Neural progenitor cell (in vitro differentiated cells): ENCODE data around the gene NPW. TPM values are rescaled to one million over a fixed set of nuclear protein-coding genes. Genes with fewer than 3 reads are reported as not detected.

Experiments
- DNase-seq: peaks from one replicate; pipeline ENCODE4 v3.0.0-alpha.2; 2016; ENCODE audit warnings: low spot score
- H2AFZ ChIP-seq: fragments of 200-600 bp; sonication (generic); replicated peaks from 2 replicates; pipeline ENCODE4 v1.6.1; 2016; ENCODE audit warnings: antibody characterized with exemption
- H3F3A ChIP-seq: fragments of 200-600 bp; sonication (generic); 2 replicates; pipeline ENCODE4 v1.6.1; 2016; ENCODE audit warnings: antibody characterized with exemption, low read depth
- H3K27ac ChIP-seq: fragments of 200-600 bp; sonication (generic); 2 replicates; pipeline ENCODE4 v1.5.1; 2016; ENCODE audit warnings: mild to moderate bottlenecking
- H3K27me3 ChIP-seq: fragments of 200-600 bp; sonication (generic); 2 replicates; pipeline ENCODE4 v1.6.1; 2016; ENCODE audit warnings: mild to moderate bottlenecking, moderate library complexity
- H3K36me3 ChIP-seq: fragments of 200-600 bp; sonication (generic); 2 replicates; pipeline ENCODE4 v1.5.1; 2016
- H3K4me1 ChIP-seq: fragments of 200-600 bp; sonication (generic); 2 replicates; pipeline ENCODE4 v1.6.1; 2016; ENCODE audit warnings: mixed run types
- H3K4me2 ChIP-seq: fragments of 200-600 bp; sonication (generic); 2 replicates; pipeline ENCODE4 v1.6.1; 2016
- H3K4me3 ChIP-seq: fragments of 200-600 bp; sonication (generic); 2 replicates; pipeline ENCODE4 v1.5.1; 2016
- H3K79me2 ChIP-seq: fragments of 200-600 bp; sonication (generic); 2 replicates; pipeline ENCODE4 v1.6.1; 2016; ENCODE audit warnings: low read depth
- H3K9ac ChIP-seq: fragments of 200-600 bp; sonication (generic); 2 replicates; pipeline ENCODE4 v1.6.1; 2016
- H3K9me3 ChIP-seq: fragments of 200-600 bp; sonication (generic); 2 replicates; pipeline ENCODE4 v1.5.1; 2016; ENCODE audit warnings: low read depth
- H4K20me1 ChIP-seq: fragments of 200-600 bp; sonication (generic); 2 replicates; pipeline ENCODE4 v1.6.1; 2016; ENCODE audit warnings: low read depth
- H3K27ac Mint-ChIP-seq: 3 replicates; pipeline ENCODE4 v1.8.0; 2021; ENCODE audit warnings: mixed read lengths
- H3K27me3 Mint-ChIP-seq: 2 replicates; pipeline ENCODE4 v1.8.0; 2022; ENCODE audit warnings: low read depth, mild to moderate bottlenecking, inconsistent platforms, moderate library complexity, mixed read lengths; ENCODE audit not compliant: insufficient read depth
- H3K36me3 Mint-ChIP-seq: 3 replicates; pipeline ENCODE4 v1.8.0; 2021; ENCODE audit warnings: mixed read lengths
- H3K4me1 Mint-ChIP-seq: 3 replicates; pipeline ENCODE4 v1.8.0; 2021; ENCODE audit warnings: mixed read lengths
- H3K4me3 Mint-ChIP-seq: 3 replicates; pipeline ENCODE4 v1.8.0; 2021; ENCODE audit warnings: mild to moderate bottlenecking, moderate library complexity, mixed read lengths
- H3K9me3 Mint-ChIP-seq: 3 replicates; pipeline ENCODE4 v1.8.0; 2020; ENCODE audit warnings: mixed read lengths
- EZH2 ChIP-seq: fragments of 200-600 bp; sonication (generic); IDR thresholded peaks from 2 replicates; pipeline ENCODE4 v1.6.1; 2017; ENCODE audit warnings: antibody characterized with exemption, mild to moderate bottlenecking, moderate library complexity
- EZH2phosphoT487 ChIP-seq: fragments of 200-600 bp; sonication (generic); IDR thresholded peaks from 2 replicates; pipeline ENCODE4 v1.6.1; 2017; ENCODE audit warnings: antibody characterized with exemption
- total RNA-seq: library from RNA; depleted of rRNA; stranded (reverse); fragments of >200 nt; gene quantifications from 2 replicates; pipeline ENCODE4 v1.2.3, GENCODE V29; 2015; ENCODE audit warnings: low replicate concordance
- TF ChIP-seq, protein P1 (sequence below): fragments of 200-600 bp; sonication (generic); IDR thresholded peaks from 2 replicates; pipeline ENCODE4 v1.5.1; 2017; ENCODE audit warnings: antibody characterized with exemption, mild to moderate bottlenecking

Gene NPW
- total RNA-seq: 0.99 TPM in 1 of 2 replicates, not detected in the other

DNA sequence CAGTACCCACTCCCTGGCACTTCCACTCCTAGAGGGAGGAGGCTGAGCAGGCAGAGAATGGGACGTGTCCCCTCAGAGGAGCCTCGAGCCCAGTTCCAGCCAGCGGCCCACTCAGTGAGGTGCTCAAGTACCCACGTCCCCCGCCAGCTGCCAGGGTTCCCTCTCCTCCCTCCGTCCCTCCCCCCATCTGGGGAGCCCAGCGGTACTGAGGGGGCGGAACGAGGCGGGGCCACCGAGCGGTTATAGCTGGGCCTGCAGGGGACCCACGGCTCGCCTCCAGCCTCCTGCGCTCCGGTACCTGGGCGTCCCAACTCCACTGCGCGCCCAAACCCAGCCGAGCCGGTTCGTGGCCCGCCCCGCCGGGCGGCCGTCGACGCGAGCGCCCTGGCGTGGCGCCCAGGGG is at the start of gene NPW:
Gene NPW (plus strand): TSS at position 268 of the 403 bp plus-strand sequence.
- Histone ChIP-seq H3K79me2 (no peaks in the 10 kb centered on the region), H3K4me1 (peaks cover 13% of the 10 kb centered on the region), H3K27me3 (peaks cover 83% of the 10 kb centered on the region), H3K36me3 (no peaks in the 10 kb centered on the region), H3F3A (peaks cover 4% of the 10 kb centered on the region), H2AFZ (peak within 1 kb of the TSS; percentile 94), H3K27ac (no peak within 1 kb of the TSS), H4K20me1 (no peaks in the 10 kb centered on the region), H3K4me3 (peak within 1 kb of the TSS; percentile 44), H3K9me3 (no peaks in the 10 kb centered on the region), H3K4me2 (peak within 1 kb of the TSS; percentile 85), H3K9ac (no peak within 1 kb of the TSS)
- TF ChIP-seq, protein P1, sequence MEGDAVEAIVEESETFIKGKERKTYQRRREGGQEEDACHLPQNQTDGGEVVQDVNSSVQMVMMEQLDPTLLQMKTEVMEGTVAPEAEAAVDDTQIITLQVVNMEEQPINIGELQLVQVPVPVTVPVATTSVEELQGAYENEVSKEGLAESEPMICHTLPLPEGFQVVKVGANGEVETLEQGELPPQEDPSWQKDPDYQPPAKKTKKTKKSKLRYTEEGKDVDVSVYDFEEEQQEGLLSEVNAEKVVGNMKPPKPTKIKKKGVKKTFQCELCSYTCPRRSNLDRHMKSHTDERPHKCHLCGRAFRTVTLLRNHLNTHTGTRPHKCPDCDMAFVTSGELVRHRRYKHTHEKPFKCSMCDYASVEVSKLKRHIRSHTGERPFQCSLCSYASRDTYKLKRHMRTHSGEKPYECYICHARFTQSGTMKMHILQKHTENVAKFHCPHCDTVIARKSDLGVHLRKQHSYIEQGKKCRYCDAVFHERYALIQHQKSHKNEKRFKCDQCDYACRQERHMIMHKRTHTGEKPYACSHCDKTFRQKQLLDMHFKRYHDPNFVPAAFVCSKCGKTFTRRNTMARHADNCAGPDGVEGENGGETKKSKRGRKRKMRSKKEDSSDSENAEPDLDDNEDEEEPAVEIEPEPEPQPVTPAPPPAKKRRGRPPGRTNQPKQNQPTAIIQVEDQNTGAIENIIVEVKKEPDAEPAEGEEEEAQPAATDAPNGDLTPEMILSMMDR: no peak
- TF ChIP-seq EZH2phosphoT487 (no peak), EZH2 (no peak)
- H3K27me3 Mint-ChIP-seq: peaks cover 36% of the 10 kb centered on the region
- H3K36me3 Mint-ChIP-seq: no peaks in the 10 kb centered on the region
- no peaks in the 10 kb centered on the region for H3K9me3 Mint-ChIP-seq
- H3K27ac Mint-ChIP-seq: no peak within 1 kb of the TSS
- peak within 1 kb of the TSS; percentile 71 for H3K4me3 Mint-ChIP-seq
- peak; percentile 56 for DNase-seq
- peaks cover 16% of the 10 kb centered on the region for H3K4me1 Mint-ChIP-seq

DNA sequence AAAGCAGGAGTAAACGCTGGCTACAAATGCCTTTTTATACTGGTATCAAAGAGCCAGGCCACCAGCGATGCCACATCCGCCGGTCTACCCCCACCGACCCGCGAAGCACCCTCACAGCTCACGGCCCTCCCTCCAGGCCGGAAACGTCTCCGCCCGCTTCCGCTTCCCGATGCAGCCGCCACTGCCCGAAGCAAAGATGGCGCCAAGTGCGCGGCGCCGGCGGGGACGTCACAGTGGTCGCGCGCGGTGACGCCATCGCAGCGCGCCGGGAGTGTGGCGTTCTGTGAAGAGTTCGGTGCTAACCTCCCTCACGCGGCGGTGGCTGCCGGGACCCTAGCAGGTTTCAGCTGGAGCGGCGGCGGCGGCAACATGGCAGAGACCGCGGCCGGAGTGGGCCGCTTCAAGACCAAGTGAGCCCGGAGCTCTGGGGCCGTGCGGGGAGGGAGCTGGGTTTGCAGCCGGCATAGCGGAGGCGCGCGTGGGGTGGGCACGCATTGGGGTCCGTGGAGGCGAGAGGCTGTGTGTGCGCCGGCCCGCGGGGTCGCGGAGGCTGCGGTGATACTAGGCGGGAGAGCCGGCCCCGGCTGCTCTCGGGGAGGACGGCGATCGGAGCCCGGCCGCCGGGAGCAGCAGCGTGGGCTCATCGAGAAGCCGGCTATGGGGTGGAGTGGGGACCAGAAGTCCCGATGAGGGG is 47.6 kb upstream of the NPW start, which contains the start of gene TBL3:
Gene TBL3 (plus strand): TSS at position 258 of the 694 bp plus-strand sequence. CDS start 112 bp downstream, at position 370.
- H3K9me3 ChIP-seq: no peaks in the 10 kb centered on the region
- H3K27me3 ChIP-seq: no peaks in the 10 kb centered on the region
- peak within 1 kb of the TSS; percentile 95 for H3K9ac ChIP-seq
- TF ChIP-seq EZH2 (no peak), EZH2phosphoT487 (peak; percentile 19)
- TF ChIP-seq, protein P1: no peak
- H3K4me3 Mint-ChIP-seq: peak within 1 kb of the TSS; percentile 95
- peaks cover 3% of the 10 kb centered on the region for H3K36me3 Mint-ChIP-seq
- peak; percentile 96 for DNase-seq
- peak within 1 kb of the TSS; percentile 91 for H3K27ac Mint-ChIP-seq
- H3K36me3 ChIP-seq: no peaks in the 10 kb centered on the region
- H3K4me1 ChIP-seq: peaks cover 4% of the 10 kb centered on the region
- H3K4me3 ChIP-seq: peak within 1 kb of the TSS; percentile 91
- H2AFZ ChIP-seq: peak within 1 kb of the TSS; percentile 38
- H3K9me3 Mint-ChIP-seq: no peaks in the 10 kb centered on the region
- peaks cover 2% of the 10 kb centered on the region for H3K27me3 Mint-ChIP-seq
- peaks cover 18% of the 10 kb centered on the region for H3K4me1 Mint-ChIP-seq
- peak within 1 kb of the TSS; percentile 24 for H3K27ac ChIP-seq
- peak within 1 kb of the TSS; percentile 86 for H3K4me2 ChIP-seq
- peaks cover 4% of the 10 kb centered on the region for H3F3A ChIP-seq
- H4K20me1 ChIP-seq: peaks cover 15% of the 10 kb centered on the region
- peaks cover 25% of the 10 kb centered on the region for H3K79me2 ChIP-seq

DNA sequence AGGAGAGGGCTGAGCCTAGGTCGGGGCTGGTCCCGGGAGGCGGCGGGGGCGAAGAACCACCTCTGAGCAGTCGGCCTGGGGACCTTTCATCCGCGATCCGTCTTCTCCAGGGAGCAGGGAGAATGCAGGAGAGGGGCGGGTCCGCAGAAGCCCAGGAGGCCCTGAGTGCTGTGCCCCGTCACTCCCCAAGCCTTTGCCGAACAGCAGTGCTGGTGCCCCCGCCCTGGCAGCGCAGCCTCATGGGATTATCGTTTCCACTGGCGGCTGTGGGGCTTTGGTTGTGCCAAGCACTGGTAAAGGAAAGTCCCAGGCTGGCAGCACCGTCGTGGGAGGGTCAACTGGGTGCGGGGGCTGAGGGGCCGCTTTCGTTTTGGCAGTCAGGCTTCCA is 47.1 kb upstream of the NPW start:
- no peaks in the 10 kb centered on the region for H3K9me3 ChIP-seq
- H2AFZ ChIP-seq: no peak overlapping the region
- peak overlapping the region; percentile 95 for H3K4me3 Mint-ChIP-seq
- H3K4me2 ChIP-seq: peak overlapping the region; percentile 86
- H3K27me3 ChIP-seq: no peaks in the 10 kb centered on the region
- peaks cover 4% of the 10 kb centered on the region for H3F3A ChIP-seq
- H3K36me3 ChIP-seq: no peaks in the 10 kb centered on the region
- no peak overlapping the region for H3K27ac Mint-ChIP-seq
- H4K20me1 ChIP-seq: peaks cover 17% of the 10 kb centered on the region
- no peak overlapping the region for H3K27ac ChIP-seq
- no peaks in the 10 kb centered on the region for H3K9me3 Mint-ChIP-seq
- TF ChIP-seq, protein P1: no peak
- no peak for TF ChIP-seq EZH2phosphoT487
- no peak for TF ChIP-seq EZH2
- H3K4me1 ChIP-seq: peaks cover 4% of the 10 kb centered on the region
- peak overlapping the region; percentile 95 for H3K9ac ChIP-seq
- DNase-seq: peak; percentile 50
- H3K36me3 Mint-ChIP-seq: peaks cover 3% of the 10 kb centered on the region
- peak overlapping the region; percentile 91 for H3K4me3 ChIP-seq
- peaks cover 3% of the 10 kb centered on the region for H3K27me3 Mint-ChIP-seq
- H3K4me1 Mint-ChIP-seq: peaks cover 18% of the 10 kb centered on the region
- H3K79me2 ChIP-seq: peaks cover 25% of the 10 kb centered on the region
